IPS DF 4.7 (cell line): ENCODE results near the gene PRR13.

Experiments
- DNase-seq: peaks from one replicate; pipeline ENCODE4 v3.0.0-alpha.2; 2013; ENCODE audit warnings: low spot score; ENCODE audit errors: extremely low read depth

The PRR13 gene

DNA sequence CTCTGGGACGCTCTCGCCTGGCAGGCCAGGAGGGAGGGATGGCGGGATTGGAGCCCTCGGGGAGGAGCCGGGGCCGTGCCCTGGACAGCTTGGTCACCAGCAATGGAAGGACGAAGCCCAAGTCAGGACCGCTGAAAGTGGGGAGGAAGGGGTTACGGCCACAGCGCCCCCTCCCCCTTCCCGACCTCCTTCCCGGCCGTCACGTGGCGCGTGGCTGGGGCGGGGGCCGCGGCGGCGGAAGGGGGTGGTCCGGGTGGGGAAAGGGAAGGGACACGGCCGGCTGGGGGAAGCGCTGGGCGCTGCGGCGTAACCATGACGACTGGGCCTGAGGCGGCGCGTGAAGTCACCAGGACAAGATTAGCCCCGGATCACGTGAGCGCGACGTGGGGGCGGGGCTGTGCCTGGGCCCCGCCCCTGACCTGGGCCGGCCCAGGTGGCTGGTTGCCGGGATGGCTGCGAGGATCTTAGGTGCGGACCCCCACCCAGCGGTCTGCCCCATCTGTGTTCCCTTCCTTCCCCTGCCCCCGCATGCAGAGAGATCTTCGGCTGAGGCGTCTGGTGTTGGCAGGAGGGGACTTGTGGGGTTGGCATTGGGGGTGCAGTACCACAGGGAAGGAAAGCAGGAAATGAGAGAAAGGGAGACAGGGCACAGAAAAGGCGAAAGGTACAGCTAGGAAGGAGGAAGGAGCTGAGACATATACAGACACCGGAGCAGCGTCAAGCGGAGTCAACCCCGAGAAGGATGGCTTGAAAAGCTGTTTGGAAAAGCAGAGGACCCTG lies 51.5 kb downstream of the PRR13 start:
- no peak for DNase-seq

GRCh38 chr12:53493610-53494391 lies 52.3 kb downstream of the PRR13 start:
- no peak for DNase-seq
